DND-41 (cell line): ENCODE results near the gene RCOR1.

Source experiments
- CTCF ChIP-seq: IDR thresholded peaks from 2 replicates; pipeline ENCODE4 v1.5.1; 2012; ENCODE audit warnings: borderline replicate concordance, low read length, moderate library complexity, mild to moderate bottlenecking; ENCODE audit not compliant: poor library complexity, severe bottlenecking; ENCODE audit errors: extremely low read depth
- EZH2 ChIP-seq: IDR thresholded peaks from 3 replicates; pipeline ENCODE4 v1.6.1; 2012; ENCODE audit warnings: borderline replicate concordance, low read depth, mild to moderate bottlenecking, moderate library complexity, low read length, inconsistent platforms; ENCODE audit not compliant: severe bottlenecking

- no peak for TF ChIP-seq CTCF
- no peak for TF ChIP-seq EZH2
Measured at GRCh38 chr14:102696856-102697495, 104.5 kb downstream of the RCOR1 start.
